ENCODE measurements around the gene VAV3. TPM values are rescaled to one million over a fixed set of nuclear protein-coding genes. Genes with fewer than 3 reads are reported as not detected.

VAV3 gene
- total and polyA plus RNA-seq, 2 of the 8 experiments (the other 6 are each of a cell fraction or from before 2014, with no cell fraction given), result 2.9 to 7.9 TPM

DNA sequence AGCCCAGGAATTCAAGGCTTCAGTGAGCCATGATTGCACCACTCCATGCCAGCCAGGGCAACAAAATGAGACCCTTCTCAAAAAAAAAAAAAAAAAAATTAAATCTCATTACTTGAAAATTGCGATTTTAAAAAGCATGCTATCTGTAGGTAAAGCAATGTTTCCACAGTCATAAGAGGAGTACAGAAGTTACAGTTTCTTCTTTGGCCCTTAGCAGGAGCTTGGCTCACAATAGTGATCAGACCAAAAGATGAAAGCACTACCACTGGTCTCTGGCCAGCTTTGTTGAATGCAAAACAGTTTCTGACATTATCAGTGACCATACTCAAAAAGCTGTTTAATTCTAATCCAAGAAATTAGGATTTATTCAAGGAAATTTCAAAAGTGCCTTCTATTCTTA, 31.2 kb downstream of the VAV3 start:
- FAIRE-seq (no peak), DNase-seq (ENCODE audit: low read depth in 1 of 2, low spot score in 2 of 2) (no peak)
- no peaks in the 10 kb centered on the region for H3K79me1 ChIP-seq (ENCODE audit: low read depth, low read length)
- no peak overlapping the region for H3K4me3 ChIP-seq (ENCODE audit: extremely low read depth in 1 of 4, insufficient read depth in 2 of 4, low read depth in 3 of 4, low read length in 4 of 4)
- no peak for TF ChIP-seq PHF8 (conservative IDR thresholded peaks at IDR 0.05; ENCODE audit: low read depth, low read length)
- no peak overlapping the region for H2BK15ac ChIP-seq (ENCODE audit: low read length)
- no peak overlapping the region for H3K23ac ChIP-seq (ENCODE audit: insufficient read length)
- H3K4me1 ChIP-seq (replicated peaks in 1 of 4; ENCODE audit: control insufficient read depth in 3 of 4, insufficient read depth in 4 of 4, low read length in 3 of 4), result peaks cover 2 to 20% (median 9%) of the 10 kb centered on the region in 4 experiments; a peak in 6 of 7 replicates
- H4K91ac ChIP-seq (replicated peaks; ENCODE audit: insufficient read length, low read length), result no peak overlapping the region
- no peak overlapping the region for H2AK5ac ChIP-seq (ENCODE audit: low read depth, low read length)
- H3K23me2 ChIP-seq (ENCODE audit: low read depth, low read length), result no peaks in the 10 kb centered on the region
- 92% methylated on average over 1 of the region's 1 CpG; no CpG with 5 or more reads in 1 of the 2 experiments for WGBS, 2 experiments (ENCODE audit: extremely low coverage in 1 of 2, insufficient coverage in 1 of 2, insufficient read length in 1 of 2, insufficient replicate concordance in 2 of 2, low coverage in 1 of 2, low lambda C conversion rate in 2 of 2, missing lambda C conversion rate in 1 of 2)
- H4K8ac ChIP-seq (ENCODE audit: extremely low read depth, insufficient read depth, low read length), result no peak overlapping the region
- H3K9ac ChIP-seq (replicated peaks in 1 of 4; ENCODE audit: extremely low read depth in 1 of 4, low read depth in 3 of 4, low read length in 3 of 4), result no peak overlapping the region
- H4K20me1 ChIP-seq (replicated peaks in 1 of 2; ENCODE audit: control insufficient read depth in 1 of 2, insufficient read depth in 2 of 2, low read length in 2 of 2), result no peaks in the 10 kb centered on the region
- H3K56ac ChIP-seq (replicated peaks; ENCODE audit: insufficient read length, low read depth, low read length), result no peak overlapping the region
- H3K36me3 ChIP-seq (ENCODE audit: control insufficient read depth in 2 of 4, insufficient read depth in 4 of 4, low read length in 3 of 4), result no peaks in the 10 kb centered on the region
- H4K5ac ChIP-seq (ENCODE audit: insufficient read length, low read depth, low read length), result no peak overlapping the region
- no peak overlapping the region for H3K27ac ChIP-seq (ENCODE audit: low read depth, low read length)
- no peak overlapping the region for H3K4me2 ChIP-seq (ENCODE audit: insufficient read depth in 1 of 2, low read depth in 2 of 2, low read length in 2 of 2)
- H3K4ac ChIP-seq (replicated peaks; ENCODE audit: insufficient read length, low read depth, low read length), result no peak overlapping the region
- H3K14ac ChIP-seq (ENCODE audit: insufficient read length), result no peak overlapping the region
- POLR2A ChIA-PET (ENCODE audit: partially characterized antibody), result no interaction called here
- CTCF ChIA-PET (ENCODE audit: partially characterized antibody), result interaction anchor here (0.7 kb wide), 1 partner anchor 205 kb away, joined by 3 read pairs; no protein-coding TSS in a partner anchor
- H3K27me3 ChIP-seq (replicated peaks in 1 of 4; ENCODE audit: control insufficient read depth in 3 of 4, extremely low read depth in 1 of 4, insufficient read depth in 3 of 4, low read length in 3 of 4), result no peaks in the 10 kb centered on the region
- H2BK5ac ChIP-seq (ENCODE audit: low read depth, low read length), result no peak overlapping the region
- no peaks in the 10 kb centered on the region; a peak in 1 of 4 replicates for H3K79me2 ChIP-seq (ENCODE audit: control insufficient read depth in 1 of 2, insufficient read depth in 2 of 2, low read length in 2 of 2)
- no peak overlapping the region for H2BK120ac ChIP-seq (replicated peaks; ENCODE audit: low read depth, low read length)
- no peak overlapping the region for H3K18ac ChIP-seq (ENCODE audit: extremely low read depth, low read length)
- no peak overlapping the region for H2BK12ac ChIP-seq (ENCODE audit: low read depth, low read length)
- H3K9me3 ChIP-seq (ENCODE audit: insufficient read depth in 2 of 2, low read depth in 1 of 2, low read length in 1 of 2), result no peaks in the 10 kb centered on the region
- no peak overlapping the region for H2BK20ac ChIP-seq (ENCODE audit: low read length)
- H2AFZ ChIP-seq (ENCODE audit: low read length), result no peak overlapping the region
